Gastrocnemius medialis (tissue), 4 donors: ENCODE results near the gene FERMT2. TPM values are rescaled to one million over a fixed set of nuclear protein-coding genes. Genes with fewer than 3 reads are reported as not detected.

Source experiments
- ATAC-seq, 2 donors: fragments of 150-250 bp; one replicate each; pipeline ENCODE4 v1.9.1; 2016
- DNase-seq, 2 donors: peaks; one replicate each; pipeline ENCODE4 v3.0.0-alpha.2; 2019
- H3K27ac ChIP-seq, 4 donors: fragments of 200-600 bp; sonication (generic); 1 replicate in 1 of 4; 2 replicates in 3 of 4; pipeline ENCODE4 v1.5.1; 2016 to 2018; ENCODE audit warnings: mild to moderate bottlenecking in 2 of 4, moderate library complexity in 1 of 4
- H3K27me3 ChIP-seq, 3 donors: fragments of 200-600 bp; sonication (generic) in 2 of 3; 1 replicate in 1 of 3; 2 replicates in 2 of 3; pipeline versions ENCODE4 v1.5.1 to v1.6.0; 2016 to 2019; ENCODE audit warnings: mild to moderate bottlenecking in 1 of 3, moderate library complexity in 1 of 3
- H3K36me3 ChIP-seq, 2 donors: fragments of 200-600 bp; sonication (generic) in 1 of 2; one replicate each; pipeline ENCODE4 v1.5.1; 2017 to 2018
- H3K4me1 ChIP-seq, 2 donors: fragments of 200-600 bp; sonication (generic) in 1 of 2; one replicate each; pipeline ENCODE4 v1.5.1; 2016 to 2017; ENCODE audit warnings: mild to moderate bottlenecking in 2 of 2
- H3K4me3 ChIP-seq, 4 donors: fragments of 200-600 bp; sonication (generic) in 3 of 4; 1 replicate in 1 of 4; 2 replicates in 3 of 4; pipeline ENCODE4 v1.5.1; 2016 to 2019; ENCODE audit warnings: mild to moderate bottlenecking in 2 of 4
- H3K9me3 ChIP-seq, 3 donors: fragments of 200-600 bp; sonication (generic) in 2 of 3; 1 replicate in 1 of 3; 2 replicates in 2 of 3; pipeline ENCODE4 v1.5.1; 2016 to 2019
- POLR2A ChIP-seq, 2 donors: fragments of 450-650 bp; IDR thresholded peaks; one replicate each; pipeline ENCODE4 v1.6.1; 2017; ENCODE audit warnings: antibody characterized with exemption in 2 of 2, mild to moderate bottlenecking in 2 of 2, moderate library complexity in 2 of 2
- in situ Hi-C, 4 donors: fragments of 200-750 bp; cut with MboI; loops; one replicate each; pipeline versions ENCODE4 v1.15.0 to v1.8.0; 2017; ENCODE audit warnings: low sequenced_read_pairs in 4 of 4
- intact Hi-C: fragments of 100-400 bp; cut with DNase I; formaldehyde crosslinking; loops from one replicate; pipeline ENCODE4 v1.15.1; 2023; ENCODE audit warnings: low total_unique reads
- total RNA-seq, 4 donors: library from RNA; depleted of rRNA; stranded (reverse); fragments of >200 nt; gene quantifications; one replicate each; pipeline versions ENCODE4 v1.1.0 to v1.2.3, GENCODE V29; 2016
- TF ChIP-seq, protein P1 (sequence below), 5 experiments: fragments of 450-650 bp in 3 of 5; fragments of 200-600 bp in 2 of 5; sonication (generic) in 2 of 5; IDR thresholded peaks in 4 of 5; conservative IDR thresholded peaks in 1 of 5; 1 replicate in 4 of 5; 2 replicates in 1 of 5; pipeline ENCODE4 v1.5.1; 2016 to 2019; ENCODE audit warnings: antibody characterized with exemption in 5 of 5, mild to moderate bottlenecking in 3 of 5, moderate library complexity in 3 of 5

FERMT2 gene
- total RNA-seq, 4 donors from 2014 or later = 44.0 to 75.9 (median 59.7) TPM

DNA sequence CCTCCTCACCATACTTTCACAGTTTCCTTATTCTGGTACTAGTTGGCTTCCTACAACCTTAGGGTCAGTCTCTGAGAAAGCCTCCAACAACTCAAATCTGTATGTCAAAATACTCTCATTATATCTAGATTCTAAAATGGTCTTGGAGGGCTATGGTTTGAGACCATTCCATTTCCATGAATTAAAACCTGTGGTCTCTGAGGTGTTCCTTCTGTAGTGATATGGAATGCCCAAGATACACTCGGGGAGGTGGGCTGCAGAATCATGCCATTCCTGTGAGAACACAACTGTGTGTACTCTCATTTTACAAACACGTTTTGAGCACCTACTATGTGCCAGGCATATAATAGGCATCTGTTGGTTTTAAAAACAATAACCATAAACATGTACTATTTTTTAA is 74.0 kb downstream of the FERMT2 start:
- Histone ChIP-seq H3K27me3 (no peaks in the 10 kb centered on the region), H3K27ac (no peak overlapping the region), H3K9me3 (no peaks in the 10 kb centered on the region), H3K4me3 (no peak overlapping the region), H3K4me1 (peaks cover 0 to 6% of the 10 kb centered on the region in 2 donors), H3K36me3 (peaks cover 0 to 65% of the 10 kb centered on the region in 2 donors)
- ATAC-seq (no peak), DNase-seq (no peak)
- TF ChIP-seq, protein P1, sequence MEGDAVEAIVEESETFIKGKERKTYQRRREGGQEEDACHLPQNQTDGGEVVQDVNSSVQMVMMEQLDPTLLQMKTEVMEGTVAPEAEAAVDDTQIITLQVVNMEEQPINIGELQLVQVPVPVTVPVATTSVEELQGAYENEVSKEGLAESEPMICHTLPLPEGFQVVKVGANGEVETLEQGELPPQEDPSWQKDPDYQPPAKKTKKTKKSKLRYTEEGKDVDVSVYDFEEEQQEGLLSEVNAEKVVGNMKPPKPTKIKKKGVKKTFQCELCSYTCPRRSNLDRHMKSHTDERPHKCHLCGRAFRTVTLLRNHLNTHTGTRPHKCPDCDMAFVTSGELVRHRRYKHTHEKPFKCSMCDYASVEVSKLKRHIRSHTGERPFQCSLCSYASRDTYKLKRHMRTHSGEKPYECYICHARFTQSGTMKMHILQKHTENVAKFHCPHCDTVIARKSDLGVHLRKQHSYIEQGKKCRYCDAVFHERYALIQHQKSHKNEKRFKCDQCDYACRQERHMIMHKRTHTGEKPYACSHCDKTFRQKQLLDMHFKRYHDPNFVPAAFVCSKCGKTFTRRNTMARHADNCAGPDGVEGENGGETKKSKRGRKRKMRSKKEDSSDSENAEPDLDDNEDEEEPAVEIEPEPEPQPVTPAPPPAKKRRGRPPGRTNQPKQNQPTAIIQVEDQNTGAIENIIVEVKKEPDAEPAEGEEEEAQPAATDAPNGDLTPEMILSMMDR (IDR thresholded peaks at IDR 0.05 in 4 of 5, conservative IDR thresholded peaks at IDR 0.05 in 1 of 5) = no peak
- no peak for TF ChIP-seq POLR2A (IDR thresholded peaks at IDR 0.05)
- in situ Hi-C loops (no loop called here), intact Hi-C loops (no loop called here)

DNA sequence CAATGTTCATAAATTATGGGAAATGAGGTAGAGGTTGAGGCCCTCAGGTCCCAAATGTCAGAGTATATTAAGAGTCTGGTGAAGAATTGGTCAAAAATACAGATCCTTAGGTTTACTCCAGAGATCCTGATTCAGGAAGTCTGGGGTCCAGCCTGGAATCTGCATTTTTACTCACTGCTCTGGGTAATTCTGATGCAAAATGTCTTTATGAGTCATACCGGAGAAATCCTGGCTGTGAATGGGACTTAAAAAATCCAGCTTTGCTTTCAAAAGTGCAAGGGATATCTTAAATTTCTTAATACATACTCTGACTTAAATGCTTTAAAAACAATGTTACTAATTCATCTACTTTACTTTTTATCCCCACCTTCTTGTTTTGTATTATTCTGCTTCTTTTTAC is 74.5 kb downstream of the FERMT2 start:
- no peak overlapping the region for H3K27ac ChIP-seq
- no peak for DNase-seq
- intact Hi-C loops = no loop called here

DNA sequence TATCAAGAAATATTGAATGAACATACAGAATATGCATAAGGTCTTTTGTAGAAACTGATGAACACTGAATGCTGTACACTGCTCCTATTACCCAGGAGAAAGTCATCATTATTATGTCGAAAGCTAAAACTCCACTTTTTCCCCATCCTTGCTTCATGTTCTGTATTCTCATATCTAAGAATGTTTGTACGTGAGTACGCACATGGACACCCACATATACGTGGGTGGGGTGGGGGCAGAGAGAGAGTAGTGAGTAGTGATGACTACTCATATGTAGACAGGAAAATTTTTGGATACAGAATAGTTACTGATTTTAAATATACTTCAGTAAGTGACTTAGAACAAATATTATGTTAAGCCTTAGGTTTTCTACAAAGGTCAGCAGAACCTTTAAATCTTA is 75.1 kb downstream of the FERMT2 start:
- Histone ChIP-seq H3K27ac (no peak overlapping the region), H3K27me3 (no peaks in the 10 kb centered on the region), H3K9me3 (no peaks in the 10 kb centered on the region), H3K4me3 (no peak overlapping the region), H3K4me1 (peaks cover 0 to 6% of the 10 kb centered on the region in 2 donors), H3K36me3 (peaks cover 0 to 75% of the 10 kb centered on the region in 2 donors)
- ATAC-seq = no peak
- TF ChIP-seq, protein P1 (IDR thresholded peaks at IDR 0.05 in 4 of 5, conservative IDR thresholded peaks at IDR 0.05 in 1 of 5) = no peak
- TF ChIP-seq POLR2A (IDR thresholded peaks at IDR 0.05) = no peak
- in situ Hi-C loops = no loop called here
- intact Hi-C loops = no loop called here
- no peak for DNase-seq

More for the DNA sequence above, 74.5 kb downstream of the FERMT2 start:
- Histone ChIP-seq H3K9me3 (no peaks in the 10 kb centered on the region), H3K36me3 (peaks cover 0 to 70% of the 10 kb centered on the region in 2 donors), H3K4me1 (peaks cover 0 to 6% of the 10 kb centered on the region in 2 donors), H3K4me3 (no peak overlapping the region), H3K27me3 (no peaks in the 10 kb centered on the region)
- no peak for TF ChIP-seq POLR2A (IDR thresholded peaks at IDR 0.05)
- TF ChIP-seq, protein P1 (IDR thresholded peaks at IDR 0.05 in 4 of 5, conservative IDR thresholded peaks at IDR 0.05 in 1 of 5) = no peak
- in situ Hi-C loops = no loop called here
- ATAC-seq = no peak

DNA sequence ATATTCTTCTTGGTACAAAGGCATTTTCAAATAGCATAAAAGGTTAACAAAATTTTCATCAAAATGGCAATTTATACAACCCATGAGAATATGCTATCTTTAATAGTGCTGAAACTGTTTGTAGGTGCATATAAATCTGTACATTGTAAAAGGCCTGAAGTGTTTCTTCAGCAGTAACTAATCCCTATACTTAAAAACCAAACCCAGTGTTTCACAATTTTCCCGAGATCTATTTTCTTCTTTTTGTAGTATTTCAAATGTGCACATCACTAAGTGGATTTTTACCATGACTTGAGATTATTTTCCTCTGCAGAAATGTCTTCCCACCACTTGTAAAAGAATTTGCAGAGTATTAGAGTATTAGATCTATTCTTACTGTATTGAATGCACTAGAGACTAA is 76.5 kb downstream of the FERMT2 start:
- peaks cover 0 to 6% of the 10 kb centered on the region in 2 donors for H3K4me1 ChIP-seq
- H3K36me3 ChIP-seq = peaks cover 0 to 76% of the 10 kb centered on the region in 2 donors
- DNase-seq (no peak), ATAC-seq (no peak)
- TF ChIP-seq, protein P1 (IDR thresholded peaks at IDR 0.05 in 4 of 5, conservative IDR thresholded peaks at IDR 0.05 in 1 of 5) = no peak
- no peak for TF ChIP-seq POLR2A (IDR thresholded peaks at IDR 0.05)
- H3K4me3 ChIP-seq = no peak overlapping the region
- no peaks in the 10 kb centered on the region for H3K9me3 ChIP-seq
- in situ Hi-C loops = no loop called here
- intact Hi-C loops = no loop called here
- no peaks in the 10 kb centered on the region for H3K27me3 ChIP-seq
- no peak overlapping the region for H3K27ac ChIP-seq

DNA sequence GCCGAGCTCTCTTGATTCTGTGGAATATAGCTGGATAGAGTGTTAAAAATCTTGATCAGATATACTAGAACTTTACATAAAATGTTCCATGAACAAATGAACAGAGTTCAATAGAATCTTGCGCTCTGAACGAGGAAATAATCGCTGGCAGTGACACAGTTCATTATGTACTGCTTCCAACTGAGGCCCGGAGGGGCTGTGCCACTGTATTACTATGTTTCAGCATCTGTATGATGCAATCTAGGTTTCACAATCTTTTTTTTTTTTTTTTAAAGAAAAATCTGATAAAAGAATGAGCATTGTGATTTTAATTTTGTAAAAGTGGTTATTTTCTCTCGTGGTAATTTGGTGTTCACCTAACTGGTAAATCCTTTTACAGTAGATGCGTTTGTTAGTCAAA is 77.2 kb downstream of the FERMT2 start:
- no peak overlapping the region for H3K4me3 ChIP-seq
- no peak for TF ChIP-seq POLR2A (IDR thresholded peaks at IDR 0.05)
- TF ChIP-seq, protein P1 (IDR thresholded peaks at IDR 0.05 in 4 of 5, conservative IDR thresholded peaks at IDR 0.05 in 1 of 5) = no peak
- ATAC-seq (peak in 1 of 2 donors; percentile 61), DNase-seq (peak; percentile 12 to 41)
- H3K36me3 ChIP-seq = peaks cover 0 to 80% of the 10 kb centered on the region in 2 donors
- no peak overlapping the region for H3K27ac ChIP-seq
- no peaks in the 10 kb centered on the region for H3K9me3 ChIP-seq
- intact Hi-C loops = no loop called here
- in situ Hi-C loops = no loop called here
- peaks cover 0 to 6% of the 10 kb centered on the region in 2 donors for H3K4me1 ChIP-seq
- no peaks in the 10 kb centered on the region for H3K27me3 ChIP-seq
